SIG-M5 treated with dmso at 0.1 percent for 504 hours (cell line): Measurements from ENCODE around the gene BAMBI.

Experiments used
- DNase-seq: peaks from one replicate; lab custom pipeline; 2025; ENCODE audit not compliant: unreplicated experiment; lab: John Stamatoyannopoulos, UW

The BAMBI gene

GRCh38 chr10:28704464-28705161 is 27.3 kb downstream of the BAMBI start:
- no peak for DNase-seq

- DNase-seq = no peak
Observed at GRCh38 chr10:28705472-28705871, 28.2 kb downstream of the BAMBI start.

GRCh38 chr10:28709001-28709710 is 31.8 kb downstream of the BAMBI start:
- no peak for DNase-seq

- no peak for DNase-seq
Observed at GRCh38 chr10:28710202-28710886, 33.0 kb downstream of the BAMBI start.

- no peak for DNase-seq
Observed at GRCh38 chr10:28711041-28711440, 33.7 kb downstream of the BAMBI start.

- DNase-seq = no peak
Observed at GRCh38 chr10:28711776-28712175, 34.5 kb downstream of the BAMBI start.

GRCh38 chr10:28713626-28714352 is 36.5 kb downstream of the BAMBI start:
- no peak for DNase-seq

- no peak for DNase-seq
Observed at GRCh38 chr10:28714401-28715053, 37.2 kb downstream of the BAMBI start.

GRCh38 chr10:28715246-28715645 is 37.9 kb downstream of the BAMBI start:
- no peak for DNase-seq

- no peak for DNase-seq
Observed at GRCh38 chr10:28715757-28716156, 38.4 kb downstream of the BAMBI start.

- no peak for DNase-seq
Observed at GRCh38 chr10:28716748-28717147, 39.4 kb downstream of the BAMBI start.

- no peak for DNase-seq
Observed at GRCh38 chr10:28717656-28718201, 40.4 kb downstream of the BAMBI start.

- no peak for DNase-seq
Observed at GRCh38 chr10:28719789-28720436, 42.6 kb downstream of the BAMBI start.

- no peak for DNase-seq
Observed at GRCh38 chr10:28721318-28721951, 44.1 kb downstream of the BAMBI start.

- no peak for DNase-seq
Observed at GRCh38 chr10:28722065-28722803, 44.9 kb downstream of the BAMBI start.

GRCh38 chr10:28728366-28728765 is 51.0 kb downstream of the BAMBI start:
- no peak for DNase-seq

- no peak for DNase-seq
Observed at GRCh38 chr10:28730031-28730778, 52.9 kb downstream of the BAMBI start.

- DNase-seq = no peak
Observed at GRCh38 chr10:28732091-28732490, 54.8 kb downstream of the BAMBI start.
